ENCODE data around the gene AMBN.

Gene AMBN

DNA sequence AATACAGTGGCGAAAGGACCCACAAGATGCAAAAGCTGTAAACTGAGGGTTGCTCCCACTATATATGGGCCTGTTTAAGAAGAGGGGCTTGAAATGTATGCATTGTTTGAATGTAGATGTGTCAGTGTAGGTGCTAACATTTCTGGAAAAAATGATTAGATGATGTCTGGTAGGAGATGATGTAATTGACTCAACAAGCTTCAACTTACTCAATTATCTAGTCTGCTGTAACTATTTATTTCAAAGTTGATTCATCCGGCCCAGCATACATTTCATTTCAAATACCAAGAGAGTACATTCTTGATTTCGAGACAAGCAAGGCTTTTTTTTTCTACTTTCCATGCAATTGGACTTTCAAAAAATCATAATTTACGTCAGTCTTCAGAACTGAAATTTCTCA is 27.2 kb downstream of the AMBN start:
- Histone ChIP-seq H3K36me3 (ENCODE audit: insufficient read depth, low read length) (no peaks in the 10 kb centered on the region), H3K9ac (ENCODE audit: insufficient read length) (no peak overlapping the region), H3K4me3 (no peak overlapping the region), H3K9me3 (ENCODE audit: low read depth, low read length) (no peaks in the 10 kb centered on the region), H3K27ac (no peak overlapping the region)
- TF ChIP-seq EZH2 (IDR thresholded peaks at IDR 0.05) (no peak), FOXP2 (optimal IDR thresholded peaks at IDR 0.05; ENCODE audit: control extremely low read depth, extremely low read length, insufficient read depth) (no peak), POLR2AphosphoS5 (IDR thresholded peaks at IDR 0.05; ENCODE audit: borderline replicate concordance, low read depth, low read length) (no peak)
- DNase-seq (ENCODE audit: low read depth, low spot score): no peak

GRCh38 chr4:70619778-70620177 is 27.7 kb downstream of the AMBN start:
- Histone ChIP-seq H3K9ac (ENCODE audit: insufficient read length) (no peak overlapping the region), H3K4me3 (no peak overlapping the region), H3K36me3 (ENCODE audit: insufficient read depth, low read length) (no peaks in the 10 kb centered on the region), H3K27ac (no peak overlapping the region), H3K9me3 (ENCODE audit: low read depth, low read length) (no peaks in the 10 kb centered on the region)
- TF ChIP-seq EZH2 (IDR thresholded peaks at IDR 0.05): no peak
- TF ChIP-seq POLR2AphosphoS5 (IDR thresholded peaks at IDR 0.05; ENCODE audit: borderline replicate concordance, low read depth, low read length): no peak
- TF ChIP-seq FOXP2 (optimal IDR thresholded peaks at IDR 0.05; ENCODE audit: control extremely low read depth, extremely low read length, insufficient read depth): no peak
- DNase-seq (ENCODE audit: low read depth, low spot score): no peak

- no peak for DNase-seq (ENCODE audit: low read depth, low spot score)
- no peaks in the 10 kb centered on the region for H3K9me3 ChIP-seq (ENCODE audit: low read depth, low read length)
- H3K4me3 ChIP-seq: no peak overlapping the region
- H3K27ac ChIP-seq: no peak overlapping the region
- H3K36me3 ChIP-seq (ENCODE audit: insufficient read depth, low read length): no peaks in the 10 kb centered on the region
- TF ChIP-seq EZH2 (IDR thresholded peaks at IDR 0.05) (no peak), POLR2AphosphoS5 (IDR thresholded peaks at IDR 0.05; ENCODE audit: borderline replicate concordance, low read depth, low read length) (no peak), FOXP2 (optimal IDR thresholded peaks at IDR 0.05; ENCODE audit: control extremely low read depth, extremely low read length, insufficient read depth) (no peak)
- no peak overlapping the region for H3K9ac ChIP-seq (ENCODE audit: insufficient read length)
These were observed 31.3 kb downstream of the AMBN start for GRCh38 chr4:70623323-70623722.

- Histone ChIP-seq H3K9ac (ENCODE audit: insufficient read length) (no peak overlapping the region), H3K36me3 (ENCODE audit: insufficient read depth, low read length) (no peaks in the 10 kb centered on the region), H3K27ac (no peak overlapping the region), H3K9me3 (ENCODE audit: low read depth, low read length) (no peaks in the 10 kb centered on the region), H3K4me3 (no peak overlapping the region)
- TF ChIP-seq POLR2AphosphoS5 (IDR thresholded peaks at IDR 0.05; ENCODE audit: borderline replicate concordance, low read depth, low read length): no peak
- TF ChIP-seq EZH2 (IDR thresholded peaks at IDR 0.05): no peak
- no peak for TF ChIP-seq FOXP2 (optimal IDR thresholded peaks at IDR 0.05; ENCODE audit: control extremely low read depth, extremely low read length, insufficient read depth)
- DNase-seq (ENCODE audit: low read depth, low spot score): no peak
These were observed 32.3 kb downstream of the AMBN start for GRCh38 chr4:70624226-70624793.

DNA sequence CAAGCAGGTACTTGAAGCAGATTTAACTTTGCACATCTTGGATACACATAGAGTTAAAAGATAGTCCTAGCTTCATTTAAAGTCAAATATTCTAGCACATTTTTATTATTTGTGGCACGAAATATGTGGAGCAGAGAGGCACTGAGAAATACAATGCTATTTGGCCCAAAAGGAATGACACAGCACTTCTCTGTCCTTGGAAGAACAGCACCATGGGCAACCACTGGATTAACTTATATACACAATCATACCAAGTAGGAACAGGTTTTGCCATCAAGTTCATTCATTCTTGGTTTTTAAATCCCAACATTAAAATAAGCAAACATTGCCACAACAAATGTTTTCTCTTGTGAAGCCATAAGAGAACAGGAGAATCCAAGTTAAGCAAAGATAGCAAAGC is 35.6 kb downstream of the AMBN start:
- H3K9ac ChIP-seq (ENCODE audit: insufficient read length): no peak overlapping the region
- H3K36me3 ChIP-seq (ENCODE audit: insufficient read depth, low read length): no peaks in the 10 kb centered on the region
- H3K4me3 ChIP-seq: no peak overlapping the region
- H3K27ac ChIP-seq: no peak overlapping the region
- DNase-seq (ENCODE audit: low read depth, low spot score): no peak
- TF ChIP-seq FOXP2 (optimal IDR thresholded peaks at IDR 0.05; ENCODE audit: control extremely low read depth, extremely low read length, insufficient read depth) (no peak), POLR2AphosphoS5 (IDR thresholded peaks at IDR 0.05; ENCODE audit: borderline replicate concordance, low read depth, low read length) (no peak), EZH2 (IDR thresholded peaks at IDR 0.05) (no peak)
- H3K9me3 ChIP-seq (ENCODE audit: low read depth, low read length): no peaks in the 10 kb centered on the region

DNA sequence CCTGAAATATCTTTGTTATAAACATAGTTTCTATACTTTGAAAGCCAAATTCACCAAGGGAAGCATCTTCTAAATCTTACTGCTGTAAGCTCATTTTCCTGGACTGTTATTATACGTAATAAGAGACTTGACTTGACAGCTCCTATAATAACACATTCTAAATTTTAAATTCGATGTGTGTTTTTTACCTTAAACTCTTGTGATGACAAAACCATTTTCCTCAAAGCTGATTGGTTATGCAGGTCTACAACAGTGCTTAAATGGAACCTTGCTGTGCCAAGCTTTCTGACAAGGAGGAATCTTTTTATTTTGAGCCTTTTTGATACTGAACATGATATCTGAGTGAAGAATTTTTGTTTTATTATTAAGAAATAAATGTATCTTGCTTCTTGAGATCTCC is 36.4 kb downstream of the AMBN start, which contains the start of gene ENAM:
ENAM (plus strand) TSS at position 301 of the 400 bp plus-strand sequence. CDS start 757 bp downstream, outside the sequence.
- Histone ChIP-seq H3K4me3 (no peak within 1 kb of the TSS), H3K36me3 (ENCODE audit: insufficient read depth, low read length) (no peaks in the 10 kb centered on the region), H3K9ac (ENCODE audit: insufficient read length) (no peak within 1 kb of the TSS), H3K9me3 (ENCODE audit: low read depth, low read length) (no peaks in the 10 kb centered on the region), H3K27ac (no peak within 1 kb of the TSS)
- TF ChIP-seq POLR2AphosphoS5 (IDR thresholded peaks at IDR 0.05; ENCODE audit: borderline replicate concordance, low read depth, low read length): no peak
- TF ChIP-seq EZH2 (IDR thresholded peaks at IDR 0.05): no peak
- no peak for TF ChIP-seq FOXP2 (optimal IDR thresholded peaks at IDR 0.05; ENCODE audit: control extremely low read depth, extremely low read length, insufficient read depth)
- no peak for DNase-seq (ENCODE audit: low read depth, low spot score)

DNA sequence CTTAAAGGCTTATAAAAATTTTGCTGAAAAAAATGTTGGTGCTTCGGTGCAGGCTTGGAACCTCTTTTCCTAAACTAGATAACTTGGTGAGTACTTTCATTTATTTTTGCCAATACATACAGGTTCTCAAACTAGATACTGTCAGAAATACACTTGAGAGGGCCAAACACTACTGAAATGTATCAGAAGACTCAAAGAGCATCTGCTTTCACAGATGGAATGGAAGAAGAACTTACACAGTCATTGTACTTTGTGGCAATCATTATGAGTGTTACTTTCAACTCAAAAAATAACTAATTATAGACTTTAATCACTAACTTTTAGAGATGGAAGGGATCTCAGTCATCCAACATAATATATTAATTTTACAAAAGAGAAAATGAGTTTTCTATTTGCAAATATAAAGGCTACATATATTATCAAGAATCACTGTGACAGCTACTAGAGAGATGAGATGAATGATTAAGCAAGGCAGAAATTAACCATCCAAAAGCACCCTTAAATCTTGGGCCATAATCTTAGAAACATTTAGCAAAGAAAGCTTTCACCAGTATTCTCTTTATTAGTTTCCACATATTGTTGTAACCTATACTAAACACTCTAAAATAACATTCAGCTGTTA is 37.5 kb downstream of the AMBN start:
- Histone ChIP-seq H3K36me3 (ENCODE audit: insufficient read depth, low read length) (no peaks in the 10 kb centered on the region), H3K27ac (no peak overlapping the region), H3K4me3 (no peak overlapping the region)

GRCh38 chr4:70630162-70630561 is 38.1 kb downstream of the AMBN start:
- H3K4me3 ChIP-seq: no peak overlapping the region
- no peak for DNase-seq (ENCODE audit: low read depth, low spot score)
- H3K27ac ChIP-seq: no peak overlapping the region
- no peaks in the 10 kb centered on the region for H3K36me3 ChIP-seq (ENCODE audit: insufficient read depth, low read length)
- TF ChIP-seq POLR2AphosphoS5 (IDR thresholded peaks at IDR 0.05; ENCODE audit: borderline replicate concordance, low read depth, low read length) (no peak), FOXP2 (optimal IDR thresholded peaks at IDR 0.05; ENCODE audit: control extremely low read depth, extremely low read length, insufficient read depth) (no peak), EZH2 (IDR thresholded peaks at IDR 0.05) (no peak)
- H3K9ac ChIP-seq (ENCODE audit: insufficient read length): no peak overlapping the region
- H3K9me3 ChIP-seq (ENCODE audit: low read depth, low read length): no peaks in the 10 kb centered on the region

More for the DNA sequence above, 37.5 kb downstream of the AMBN start:
- DNase-seq (ENCODE audit: low read depth, low spot score): no peak
- Histone ChIP-seq H3K9ac (ENCODE audit: insufficient read length) (no peak overlapping the region), H3K9me3 (ENCODE audit: low read depth, low read length) (no peaks in the 10 kb centered on the region)
- TF ChIP-seq EZH2 (IDR thresholded peaks at IDR 0.05) (no peak), FOXP2 (optimal IDR thresholded peaks at IDR 0.05; ENCODE audit: control extremely low read depth, extremely low read length, insufficient read depth) (no peak), POLR2AphosphoS5 (IDR thresholded peaks at IDR 0.05; ENCODE audit: borderline replicate concordance, low read depth, low read length) (no peak)
